HepG2 (cell line): ENCODE data around the gene PCARE. TPM values are rescaled to one million over a fixed set of nuclear protein-coding genes. Genes with fewer than 3 reads are reported as not detected.

ENCODE experiments used
- ATAC-seq: fragments of 200-7000 bp; cut with Tn5 transposase; 3 replicates; pipeline ENCODE4 v1.9.1; 2020; ENCODE audit warnings: mild to moderate bottlenecking, moderate library complexity
- BruUV-seq: library from RNA; stranded (reverse); fragments of 400-500 nt; replicated peaks from 2 replicates; lab custom pipeline; 2021; lab: Mats Ljungman, UMichigan
- CTCF ChIA-PET: fragments of 300-600 bp; formaldehyde crosslinking; extraction: SDS; loops from one replicate; lab custom pipeline; 2021; ENCODE audit warnings: low total read pairs, inconsistent platforms, low intra/inter-chr PET ratio; lab: Yijun Ruan, JAX
- POLR2A ChIA-PET: fragments of 350-600 bp; sonication (Branson Sonifier 250); formaldehyde crosslinking; loops from one replicate; lab custom pipeline; 2020; ENCODE audit warnings: antibody characterized with exemption, inconsistent platforms; lab: Yijun Ruan, JAX
- DNase-seq: peaks from one replicate; pipeline ENCODE4 v3.0.0-alpha.2; 2015; ENCODE audit warnings: low spot score
- FAIRE-seq: peaks from 3 replicates; lab custom pipeline; 2011; peaks lifted over from hg19 to GRCh38; lab: Jason Lieb, UNC
- H2AFZ ChIP-seq: one replicate; pipeline ENCODE4 v1.6.1; 2011; ENCODE audit warnings: low read length, inconsistent platforms
- H3K27ac ChIP-seq: fragments of 300-600 bp; 3 replicates; pipeline ENCODE4 v1.8.0; 2011; ENCODE audit warnings: mixed run types, mild to moderate bottlenecking, mixed read lengths, low read length, inconsistent platforms; ENCODE audit not compliant: insufficient read depth; ENCODE audit errors: extremely low read length
- H3K27me3 ChIP-seq, 2 experiments: fragments of 200-600 bp in 1 of 2; 2 replicates in 1 of 2; 3 replicates in 1 of 2; pipeline versions ENCODE4 v1.6.0 to v1.8.0; 2011; ENCODE audit warnings: low read length in 2 of 2, mild to moderate bottlenecking in 2 of 2, moderate library complexity in 2 of 2, inconsistent platforms in 1 of 2; ENCODE audit not compliant: insufficient read depth in 2 of 2, control insufficient read depth in 1 of 2
- H3K36me3 ChIP-seq, 2 experiments: fragments of 200-600 bp in 1 of 2; replicated peaks in 1 of 2; 2 replicates in 1 of 2; 3 replicates in 1 of 2; pipeline versions ENCODE4 v1.5.1 to v1.8.0; 2011; ENCODE audit warnings: low read length in 2 of 2, inconsistent platforms in 1 of 2; ENCODE audit not compliant: insufficient read depth in 2 of 2, control insufficient read depth in 1 of 2
- H3K4me1 ChIP-seq: 2 replicates; pipeline ENCODE4 v1.5.1; 2012; ENCODE audit warnings: low read length, inconsistent platforms; ENCODE audit not compliant: insufficient read depth
- H3K4me2 ChIP-seq: 2 replicates; pipeline ENCODE4 v1.6.0; 2011; ENCODE audit warnings: low read depth, low read length, inconsistent platforms
- H3K4me3 ChIP-seq, 3 experiments: fragments of 200-600 bp in 1 of 3; sonication (generic), shearing (Covaris generic) in 1 of 3; replicated peaks in 1 of 3; 2 replicates each; pipeline ENCODE4 v1.5.1; 2011 to 2016; ENCODE audit warnings: low read length in 3 of 3, inconsistent platforms in 2 of 3, low read depth in 2 of 3, mild to moderate bottlenecking in 2 of 3, control low read depth in 1 of 3, mixed read lengths in 1 of 3; ENCODE audit not compliant: insufficient read depth in 1 of 3
- H3K79me2 ChIP-seq: one replicate; pipeline ENCODE4 v1.6.1; 2011; ENCODE audit warnings: low read length, inconsistent platforms; ENCODE audit not compliant: insufficient read depth
- H3K9ac ChIP-seq: 2 replicates; pipeline ENCODE4 v1.6.0; 2011; ENCODE audit warnings: mild to moderate bottlenecking, low read depth, low read length, inconsistent platforms; ENCODE audit not compliant: insufficient read depth
- H3K9me3 ChIP-seq: 2 replicates; pipeline ENCODE4 v1.5.1; 2012; ENCODE audit warnings: mild to moderate bottlenecking, low read length
- H4K20me1 ChIP-seq: 2 replicates; pipeline ENCODE4 v1.6.0; 2011; ENCODE audit warnings: inconsistent platforms, mild to moderate bottlenecking, low read length, moderate library complexity; ENCODE audit not compliant: insufficient read depth
- EP300 ChIP-seq, 3 experiments: sonication (generic) in 1 of 3; formaldehyde crosslinking in 1 of 3; IDR thresholded peaks; 2 replicates each; pipeline versions ENCODE4 v1.5.1 to v1.6.1; 2011 to 2020; ENCODE audit warnings: low read depth in 2 of 3, low read length in 2 of 3, borderline replicate concordance in 1 of 3, improper control_type of control experiment in 1 of 3, mild to moderate bottlenecking in 1 of 3, missing genetic modification reagents in 1 of 3, moderate library complexity in 1 of 3
- IRX3 ChIP-seq: sonication (generic); formaldehyde crosslinking; IDR thresholded peaks from 2 replicates; pipeline ENCODE4 v1.8.1; 2023; ENCODE audit warnings: mild to moderate bottlenecking, low read depth, missing genetic modification reagents, borderline replicate concordance
- KLF12 ChIP-seq: sonication (generic); formaldehyde crosslinking; IDR thresholded peaks from 2 replicates; pipeline ENCODE4 v1.4.0; 2020; ENCODE audit warnings: missing genetic modification reagents, borderline replicate concordance
- KLF6 ChIP-seq: IDR thresholded peaks from 2 replicates; pipeline ENCODE4 v1.8.0; 2016; ENCODE audit warnings: missing biosample characterization, missing genetic modification reagents
- NFYC ChIP-seq: IDR thresholded peaks from 2 replicates; pipeline ENCODE4 v1.6.1; 2016; ENCODE audit warnings: missing genetic modification reagents, missing compliant biosample characterization
- ZNF607 ChIP-seq: sonication (generic); formaldehyde crosslinking; IDR thresholded peaks from 2 replicates; pipeline ENCODE4 v1.5.1; 2020; ENCODE audit warnings: missing genetic modification reagents, mild to moderate bottlenecking, borderline replicate concordance
- WGBS: methylation state at CpG from one replicate; pipeline ENCODE4 v1.1.6; 2017; ENCODE audit warnings: low lambda C conversion rate; 5-methylcytosine and 5-hydroxymethylcytosine counted together
- in situ Hi-C: cut with HindIII; loops from 2 replicates; pipeline ENCODE4 v1.10.0; 2017; ENCODE audit warnings: low pct_unique_long_range_greater_than_20kb; ENCODE audit not compliant: extremely low pct_ligation_motif_present
- intact Hi-C: fragments of 100-400 bp; cut with micrococcal nuclease; formaldehyde crosslinking; loops from one replicate; pipeline ENCODE4 v1.10.0; 2022; ENCODE audit not compliant: unreplicated experiment
- polyA plus RNA-seq, 8 experiments: library from polyadenylated mRNA; depleted of rRNA in 3 of 8; stranded (reverse) in 7 of 8; unstranded in 1 of 8; fragments of >200 nt; fragmentation: Illumina TruSeq in 4 of 8; extraction: Trizol in 4 of 8; gene quantifications; 2 replicates each; pipeline versions ENCODE4 v1.2.1 to v1.2.3, GENCODE V29; 2011 to 2016; ENCODE audit warnings: low read depth in 4 of 8, missing spikeins in 1 of 8, mixed read lengths in 1 of 8; ENCODE audit not compliant: insufficient read depth in 1 of 8
- total RNA-seq, 5 experiments: library from RNA; depleted of rRNA; stranded (reverse); fragments of >200 nt; fragmentation: Illumina TruSeq; extraction: Trizol; gene quantifications; 2 replicates each; pipeline ENCODE4 v1.2.3, GENCODE V29; 2016; ENCODE audit warnings: low read depth in 1 of 5
- TF ChIP-seq, protein P1 (sequence below): sonication (generic); formaldehyde crosslinking; IDR thresholded peaks from 2 replicates; pipeline ENCODE4 v1.5.0; 2020; ENCODE audit warnings: missing genetic modification reagents
- TF ChIP-seq, protein P2 (sequence below): IDR thresholded peaks from 2 replicates; pipeline ENCODE4 v1.6.1; 2016; ENCODE audit warnings: mild to moderate bottlenecking, missing biosample characterization, missing genetic modification reagents
- TF ChIP-seq, protein P3 (sequence below): sonication (generic); formaldehyde crosslinking; IDR thresholded peaks from 2 replicates; pipeline ENCODE4 v1.4.0; 2020; ENCODE audit warnings: low read depth, missing genetic modification reagents
- TF ChIP-seq, protein P4 (sequence below): IDR thresholded peaks from 2 replicates; pipeline ENCODE4 v1.6.1; 2012; ENCODE audit warnings: low read depth, low read length, improper control_type of control experiment
- TF ChIP-seq, protein P5 (sequence below): IDR thresholded peaks from 2 replicates; pipeline ENCODE4 v1.6.1; 2016; ENCODE audit warnings: low read depth, control low read depth
- TF ChIP-seq, protein P6 (sequence below): IDR thresholded peaks from 2 replicates; pipeline ENCODE4 v1.6.1; 2016; ENCODE audit warnings: missing biosample characterization, missing genetic modification reagents, low read depth

Gene PCARE
- total and polyA plus RNA-seq, 2 of the 13 experiments (the other 11 are each of a cell fraction or from before 2014, with no cell fraction given), result not detected

DNA sequence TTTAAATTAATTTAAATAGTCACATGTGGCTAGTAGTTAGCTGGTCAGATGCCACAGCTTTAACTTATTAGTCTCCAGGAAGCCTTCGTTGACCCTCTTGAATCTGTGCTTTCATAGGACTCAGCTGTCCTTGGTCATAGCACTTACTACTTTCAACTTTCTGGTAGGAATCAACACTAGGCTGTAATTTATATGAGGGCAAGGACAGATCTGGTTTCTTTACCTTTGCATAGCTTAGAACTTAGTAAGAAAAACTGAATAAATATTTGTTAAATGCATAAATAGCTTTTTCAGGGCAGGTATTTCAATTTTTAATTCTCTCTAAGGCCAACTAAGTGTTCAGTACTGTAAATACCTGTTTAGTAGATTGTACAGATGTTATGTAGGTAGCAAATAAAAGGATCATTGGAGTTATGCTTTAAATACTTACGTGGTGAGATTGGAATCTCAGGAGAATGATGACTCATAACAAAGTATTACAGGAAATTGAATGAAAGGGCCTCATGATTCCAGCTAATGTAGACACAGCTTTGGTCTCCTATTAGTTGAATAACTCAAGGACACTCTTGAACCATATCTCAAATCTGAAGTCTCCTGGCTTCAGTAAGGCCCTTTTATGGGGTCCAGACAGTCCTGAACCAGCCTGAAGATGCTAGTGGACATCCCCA, 43.4 kb upstream of the PCARE start:
- 24% methylated on average over 2 of the region's 2 CpGs for WGBS
- FAIRE-seq (no peak), DNase-seq (peak; percentile 72), ATAC-seq (no peak; the same call in 2 of the 3 replicates)
- Histone ChIP-seq H3K4me1 (peaks cover 13% of the 10 kb centered on the region; the same call in 1 of the 2 replicates), H3K27ac (no peak overlapping the region), H3K36me3 (no peaks in the 10 kb centered on the region), H4K20me1 (no peaks in the 10 kb centered on the region), H3K9me3 (no peaks in the 10 kb centered on the region), H3K9ac (no peak overlapping the region), H3K4me3 (no peak overlapping the region), H3K4me2 (no peak overlapping the region), H2AFZ (no peak overlapping the region), H3K27me3 (0 out of 5 replicates have a peak, but pooled peaks cover 0 to 3% of the 10 kb centered on the region in 2 experiments), H3K79me2 (no peaks in the 10 kb centered on the region)
- intact Hi-C loops (no loop called here), in situ Hi-C loops (no loop called here)
- CTCF ChIA-PET, result no interaction called here
- POLR2A ChIA-PET, result interaction anchor here (1.9 to 2.2 kb wide), 2 partner anchors 9 to 11 kb away, joined by 7 to 11 read pairs; no protein-coding TSS in a partner anchor
- BruUV-seq, result no TSS peak
- TF ChIP-seq, protein P1, sequence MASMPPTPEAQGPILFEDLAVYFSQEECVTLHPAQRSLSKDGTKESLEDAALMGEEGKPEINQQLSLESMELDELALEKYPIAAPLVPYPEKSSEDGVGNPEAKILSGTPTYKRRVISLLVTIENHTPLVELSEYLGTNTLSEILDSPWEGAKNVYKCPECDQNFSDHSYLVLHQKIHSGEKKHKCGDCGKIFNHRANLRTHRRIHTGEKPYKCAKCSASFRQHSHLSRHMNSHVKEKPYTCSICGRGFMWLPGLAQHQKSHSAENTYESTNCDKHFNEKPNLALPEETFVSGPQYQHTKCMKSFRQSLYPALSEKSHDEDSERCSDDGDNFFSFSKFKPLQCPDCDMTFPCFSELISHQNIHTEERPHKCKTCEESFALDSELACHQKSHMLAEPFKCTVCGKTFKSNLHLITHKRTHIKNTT (CRISPR knock-in tag), result no peak
- TF ChIP-seq EP300 (IDR thresholded peaks at IDR 0.05; ENCODE audit: low read depth in 2 of 2, low read length in 2 of 2), result peak in 1 of 2 experiments; percentile 40; a peak in 1 of 4 replicates
- no peak for TF ChIP-seq EP300 (CRISPR knock-in tag; IDR thresholded peaks at IDR 0.05; ENCODE audit: borderline replicate concordance)
- TF ChIP-seq, protein P2, sequence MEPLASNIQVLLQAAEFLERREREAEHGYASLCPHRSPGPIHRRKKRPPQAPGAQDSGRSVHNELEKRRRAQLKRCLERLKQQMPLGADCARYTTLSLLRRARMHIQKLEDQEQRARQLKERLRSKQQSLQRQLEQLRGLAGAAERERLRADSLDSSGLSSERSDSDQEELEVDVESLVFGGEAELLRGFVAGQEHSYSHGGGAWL, result no peak
- TF ChIP-seq, protein P3, sequence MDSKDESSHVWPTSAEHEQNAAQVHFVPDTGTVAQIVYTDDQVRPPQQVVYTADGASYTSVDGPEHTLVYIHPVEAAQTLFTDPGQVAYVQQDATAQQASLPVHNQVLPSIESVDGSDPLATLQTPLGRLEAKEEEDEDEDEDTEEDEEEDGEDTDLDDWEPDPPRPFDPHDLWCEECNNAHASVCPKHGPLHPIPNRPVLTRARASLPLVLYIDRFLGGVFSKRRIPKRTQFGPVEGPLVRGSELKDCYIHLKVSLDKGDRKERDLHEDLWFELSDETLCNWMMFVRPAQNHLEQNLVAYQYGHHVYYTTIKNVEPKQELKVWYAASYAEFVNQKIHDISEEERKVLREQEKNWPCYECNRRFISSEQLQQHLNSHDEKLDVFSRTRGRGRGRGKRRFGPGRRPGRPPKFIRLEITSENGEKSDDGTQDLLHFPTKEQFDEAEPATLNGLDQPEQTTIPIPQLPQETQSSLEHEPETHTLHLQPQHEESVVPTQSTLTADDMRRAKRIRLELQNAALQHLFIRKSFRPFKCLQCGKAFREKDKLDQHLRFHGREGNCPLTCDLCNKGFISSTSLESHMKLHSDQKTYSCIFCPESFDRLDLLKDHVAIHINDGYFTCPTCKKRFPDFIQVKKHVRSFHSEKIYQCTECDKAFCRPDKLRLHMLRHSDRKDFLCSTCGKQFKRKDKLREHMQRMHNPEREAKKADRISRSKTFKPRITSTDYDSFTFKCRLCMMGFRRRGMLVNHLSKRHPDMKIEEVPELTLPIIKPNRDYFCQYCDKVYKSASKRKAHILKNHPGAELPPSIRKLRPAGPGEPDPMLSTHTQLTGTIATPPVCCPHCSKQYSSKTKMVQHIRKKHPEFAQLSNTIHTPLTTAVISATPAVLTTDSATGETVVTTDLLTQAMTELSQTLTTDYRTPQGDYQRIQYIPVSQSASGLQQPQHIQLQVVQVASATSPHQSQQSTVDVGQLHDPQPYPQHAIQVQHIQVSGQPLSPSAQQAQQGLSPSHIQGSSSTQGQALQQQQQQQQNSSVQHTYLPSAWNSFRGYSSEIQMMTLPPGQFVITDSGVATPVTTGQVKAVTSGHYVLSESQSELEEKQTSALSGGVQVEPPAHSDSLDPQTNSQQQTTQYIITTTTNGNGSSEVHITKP (CRISPR knock-in tag), result no peak
- TF ChIP-seq KLF12 (CRISPR knock-in tag), result no peak
- TF ChIP-seq NFYC (CRISPR knock-in tag), result no peak
- no peak for TF ChIP-seq KLF6 (CRISPR knock-in tag)
- TF ChIP-seq, protein P4, sequence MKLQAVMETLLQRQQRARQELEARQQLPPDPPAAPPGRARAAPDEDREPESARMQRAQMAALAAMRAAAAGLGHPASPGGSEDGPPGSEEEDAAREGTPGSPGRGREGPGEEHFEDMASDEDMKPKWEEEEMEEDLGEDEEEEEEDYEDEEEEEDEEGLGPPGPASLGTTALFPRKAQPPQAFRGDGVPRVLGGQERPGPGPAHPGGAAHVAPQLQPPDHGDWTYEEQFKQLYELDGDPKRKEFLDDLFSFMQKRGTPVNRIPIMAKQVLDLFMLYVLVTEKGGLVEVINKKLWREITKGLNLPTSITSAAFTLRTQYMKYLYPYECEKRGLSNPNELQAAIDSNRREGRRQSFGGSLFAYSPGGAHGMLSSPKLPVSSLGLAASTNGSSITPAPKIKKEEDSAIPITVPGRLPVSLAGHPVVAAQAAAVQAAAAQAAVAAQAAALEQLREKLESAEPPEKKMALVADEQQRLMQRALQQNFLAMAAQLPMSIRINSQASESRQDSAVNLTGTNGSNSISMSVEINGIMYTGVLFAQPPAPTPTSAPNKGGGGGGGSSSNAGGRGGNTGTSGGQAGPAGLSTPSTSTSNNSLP, result peak; percentile 54; the same call in 1 of the 2 replicates
- TF ChIP-seq IRX3 (CRISPR knock-in tag), result no peak
- TF ChIP-seq, protein P5, sequence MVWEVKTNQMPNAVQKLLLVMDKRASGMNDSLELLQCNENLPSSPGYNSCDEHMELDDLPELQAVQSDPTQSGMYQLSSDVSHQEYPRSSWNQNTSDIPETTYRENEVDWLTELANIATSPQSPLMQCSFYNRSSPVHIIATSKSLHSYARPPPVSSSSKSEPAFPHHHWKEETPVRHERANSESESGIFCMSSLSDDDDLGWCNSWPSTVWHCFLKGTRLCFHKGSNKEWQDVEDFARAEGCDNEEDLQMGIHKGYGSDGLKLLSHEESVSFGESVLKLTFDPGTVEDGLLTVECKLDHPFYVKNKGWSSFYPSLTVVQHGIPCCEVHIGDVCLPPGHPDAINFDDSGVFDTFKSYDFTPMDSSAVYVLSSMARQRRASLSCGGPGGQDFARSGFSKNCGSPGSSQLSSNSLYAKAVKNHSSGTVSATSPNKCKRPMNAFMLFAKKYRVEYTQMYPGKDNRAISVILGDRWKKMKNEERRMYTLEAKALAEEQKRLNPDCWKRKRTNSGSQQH (CRISPR knock-in tag), result no peak
- TF ChIP-seq, protein P6, sequence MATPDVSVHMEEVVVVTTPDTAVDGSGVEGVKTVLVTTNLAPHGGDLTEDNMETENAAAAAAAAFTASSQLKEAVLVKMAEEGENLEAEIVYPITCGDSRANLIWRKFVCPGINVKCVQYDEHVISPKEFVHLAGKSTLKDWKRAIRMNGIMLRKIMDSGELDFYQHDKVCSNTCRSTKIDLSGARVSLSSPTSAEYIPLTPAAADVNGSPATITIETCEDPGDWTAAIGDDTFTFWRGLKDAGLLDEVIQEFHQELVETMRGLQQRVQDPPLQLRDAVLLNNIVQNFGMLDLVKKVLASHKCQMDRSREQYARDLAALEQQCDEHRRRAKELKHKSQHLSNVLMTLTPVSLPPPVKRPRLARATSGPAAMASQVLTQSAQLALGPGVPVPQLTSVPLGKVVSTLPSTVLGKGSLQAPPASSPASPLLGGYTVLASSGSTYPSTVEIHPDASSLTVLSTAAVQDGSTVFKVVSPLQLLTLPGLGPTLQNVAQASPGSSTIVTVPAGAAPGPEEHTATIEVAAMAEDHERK (CRISPR knock-in tag), result no peak
- no peak for TF ChIP-seq ZNF607 (CRISPR knock-in tag)
